ENCODE measurements around the gene BMPR1A. TPM values are rescaled to one million over a fixed set of nuclear protein-coding genes. Genes with fewer than 3 reads are reported as not detected.
"Not testable (repeated sequence)": the region's sequence is repeated elsewhere in the genome, so short reads cannot be mapped to it uniquely, and the experiment has no call there.

BMPR1A gene
- total RNA-seq, 1 donor from 2014 or later, result 74.2 TPM

- no peaks in the 10 kb centered on the region for H3K9me3 Mint-ChIP-seq (ENCODE audit: low read depth)
- peaks cover 2% of the 10 kb centered on the region for H3K36me3 Mint-ChIP-seq (ENCODE audit: low read depth)
- no peak for TF ChIP-seq CTCF (IDR thresholded peaks at IDR 0.05)
- DNase-seq (ENCODE audit: low spot score), result peak; percentile 77
- H3K27ac Mint-ChIP-seq (ENCODE audit: unreplicated experiment), result peak overlapping the region; percentile 84
- no peak overlapping the region for H3K4me3 Mint-ChIP-seq (ENCODE audit: unreplicated experiment)
- peaks cover 20% of the 10 kb centered on the region for H3K4me1 Mint-ChIP-seq (ENCODE audit: low read depth)
- no peaks in the 10 kb centered on the region for H3K27me3 Mint-ChIP-seq (ENCODE audit: low read depth)
These were observed 180.5 kb downstream of the BMPR1A start for GRCh38 chr10:86936661-86937501.

DNA sequence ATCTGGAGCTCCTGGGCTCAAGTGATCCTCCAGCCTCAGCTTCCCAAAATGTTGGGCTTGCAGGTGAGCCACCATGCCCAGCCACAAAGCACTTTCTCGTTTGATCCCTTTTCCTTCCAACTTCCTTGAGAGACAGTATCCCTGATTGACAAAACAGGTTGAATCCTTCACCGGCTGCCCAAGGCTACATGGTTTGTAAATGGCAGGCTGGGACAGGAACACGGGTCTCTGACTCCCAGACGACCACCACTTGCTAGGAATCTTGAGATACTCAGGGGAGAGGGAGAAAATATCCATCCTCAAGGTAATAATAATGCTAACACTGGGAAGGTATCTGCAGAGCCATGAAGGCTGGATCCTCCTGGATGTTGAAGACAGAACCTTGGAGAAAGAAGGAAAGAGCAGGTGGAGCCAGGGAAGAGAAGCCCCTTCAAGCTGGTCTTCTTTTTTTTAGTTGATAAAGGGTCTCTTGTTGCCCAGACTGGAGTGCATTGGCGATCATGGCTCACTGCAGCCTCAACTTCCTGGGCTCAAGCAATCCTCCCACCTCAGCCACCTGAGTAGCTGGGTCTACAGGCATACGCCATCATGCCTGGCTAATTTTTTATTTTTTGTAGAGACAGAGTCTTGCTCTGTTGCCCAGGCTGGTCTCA is 181.2 kb downstream of the BMPR1A start:
- Mint-ChIP-seq H3K4me1 (ENCODE audit: low read depth) (peaks cover 20% of the 10 kb centered on the region), H3K36me3 (ENCODE audit: low read depth) (no peaks in the 10 kb centered on the region), H3K27me3 (ENCODE audit: low read depth) (no peaks in the 10 kb centered on the region), H3K27ac (ENCODE audit: unreplicated experiment) (peak overlapping the region; percentile 84), H3K4me3 (ENCODE audit: unreplicated experiment) (no peak overlapping the region), H3K9me3 (ENCODE audit: low read depth) (no peaks in the 10 kb centered on the region)
- DNase-seq (ENCODE audit: low spot score), result peak; percentile 17
- TF ChIP-seq CTCF (IDR thresholded peaks at IDR 0.05), result no peak

GRCh38 chr10:86938260-86938659 is 181.8 kb downstream of the BMPR1A start:
- Mint-ChIP-seq H3K27me3 (ENCODE audit: low read depth) (no peaks in the 10 kb centered on the region), H3K27ac (ENCODE audit: unreplicated experiment) (no peak overlapping the region), H3K4me1 (ENCODE audit: low read depth) (peaks cover 20% of the 10 kb centered on the region), H3K36me3 (ENCODE audit: low read depth) (no peaks in the 10 kb centered on the region), H3K4me3 (ENCODE audit: unreplicated experiment) (no peak overlapping the region), H3K9me3 (ENCODE audit: low read depth) (no peaks in the 10 kb centered on the region)
- DNase-seq (ENCODE audit: low spot score), result peak; percentile 46
- no peak for TF ChIP-seq CTCF (IDR thresholded peaks at IDR 0.05)

GRCh38 chr10:86940076-86940475 is 183.7 kb downstream of the BMPR1A start:
- not testable (repeated sequence) for H3K27me3 Mint-ChIP-seq (ENCODE audit: low read depth); H3K9me3 Mint-ChIP-seq (ENCODE audit: low read depth); H3K4me3 Mint-ChIP-seq (ENCODE audit: unreplicated experiment); H3K36me3 Mint-ChIP-seq (ENCODE audit: low read depth); H3K27ac Mint-ChIP-seq (ENCODE audit: unreplicated experiment)
- peak; percentile 14 for DNase-seq (ENCODE audit: low spot score)
- H3K4me1 Mint-ChIP-seq (ENCODE audit: low read depth), result peaks cover 20% of the 10 kb centered on the region

DNA sequence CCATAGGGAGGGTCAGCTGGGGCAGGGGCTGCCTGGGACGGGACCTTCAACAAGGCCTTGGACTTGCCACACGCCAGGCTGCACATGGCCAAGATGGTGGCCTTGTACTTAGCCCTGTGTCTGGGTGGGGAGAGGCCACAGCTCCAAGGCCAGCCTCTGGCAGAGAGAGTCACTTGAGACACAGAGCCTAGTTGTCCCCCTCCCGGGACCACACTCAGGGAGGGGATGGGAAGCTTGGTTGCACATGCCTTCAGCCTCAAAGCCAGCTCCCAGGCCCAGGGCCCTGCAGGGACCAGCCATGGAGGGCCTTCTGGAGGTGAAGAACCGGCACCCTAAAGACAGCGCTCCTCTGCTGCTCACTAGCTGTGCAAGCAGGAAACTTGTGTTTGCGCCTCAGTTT is 184.3 kb downstream of the BMPR1A start:
- peak; percentile 64 for DNase-seq (ENCODE audit: low spot score)
- TF ChIP-seq CTCF (IDR thresholded peaks at IDR 0.05), result no peak
- H3K9me3 Mint-ChIP-seq (ENCODE audit: low read depth), result no peaks in the 10 kb centered on the region
- H3K36me3 Mint-ChIP-seq (ENCODE audit: low read depth), result no peaks in the 10 kb centered on the region
- peaks cover 22% of the 10 kb centered on the region for H3K4me1 Mint-ChIP-seq (ENCODE audit: low read depth)
- no peak overlapping the region for H3K4me3 Mint-ChIP-seq (ENCODE audit: unreplicated experiment)
- no peak overlapping the region for H3K27ac Mint-ChIP-seq (ENCODE audit: unreplicated experiment)
- no peaks in the 10 kb centered on the region for H3K27me3 Mint-ChIP-seq (ENCODE audit: low read depth)

Measured in chondrocyte (in vitro differentiated cells).